MM.1S (cell line): Measurements from ENCODE around the gene ARFGEF2.

Experiments used
- DNase-seq: peaks from one replicate; pipeline ENCODE4 v3.0.0-alpha.2; 2015
- H2AFZ ChIP-seq: fragments of 300-600 bp; sonication (generic); 2 replicates; pipeline ENCODE4 v1.6.0; 2016; ENCODE audit warnings: antibody characterized with exemption, low read length
- H3F3A ChIP-seq: fragments of 300-600 bp; sonication (generic); 2 replicates; pipeline ENCODE4 v1.6.1; 2016; ENCODE audit warnings: mild to moderate bottlenecking, antibody characterized with exemption, low read length, moderate library complexity, mixed read lengths; ENCODE audit not compliant: insufficient read depth
- H3K27ac ChIP-seq: fragments of 300-600 bp; sonication (generic); 2 replicates; pipeline ENCODE4 v1.5.1; 2016; ENCODE audit warnings: mild to moderate bottlenecking, low read length
- H3K27me3 ChIP-seq: fragments of 300-600 bp; sonication (generic); replicated peaks from 2 replicates; pipeline ENCODE4 v1.6.0; 2016; ENCODE audit warnings: low read length; ENCODE audit not compliant: insufficient read depth
- H3K36me3 ChIP-seq: fragments of 300-600 bp; sonication (generic); replicated peaks from 2 replicates; pipeline ENCODE4 v1.6.1; 2016; ENCODE audit warnings: mild to moderate bottlenecking, low read length, mixed read lengths; ENCODE audit not compliant: insufficient read depth
- H3K4me1 ChIP-seq: fragments of 300-600 bp; sonication (generic); 2 replicates; pipeline ENCODE4 v1.6.1; 2016; ENCODE audit warnings: low read length, mixed read lengths
- H3K4me2 ChIP-seq: fragments of 300-600 bp; sonication (generic); 2 replicates; pipeline ENCODE4 v1.6.0; 2016; ENCODE audit warnings: low read depth, low read length
- H3K4me3 ChIP-seq: fragments of 300-600 bp; sonication (generic); 2 replicates; pipeline ENCODE4 v1.5.1; 2016; ENCODE audit warnings: low read length, mixed read lengths
- H3K79me2 ChIP-seq: fragments of 300-600 bp; sonication (generic); 2 replicates; pipeline ENCODE4 v1.6.1; 2016; ENCODE audit warnings: mixed run types, low read length, mixed read lengths
- H3K9ac ChIP-seq: fragments of 300-600 bp; sonication (generic); 2 replicates; pipeline ENCODE4 v1.6.1; 2016; ENCODE audit warnings: low read length, mixed read lengths
- H3K9me2 ChIP-seq: fragments of 300-600 bp; sonication (generic); replicated peaks from 2 replicates; pipeline ENCODE4 v1.6.1; 2016; ENCODE audit warnings: mild to moderate bottlenecking, low read length, mixed read lengths; ENCODE audit not compliant: insufficient read depth
- H3K9me3 ChIP-seq: fragments of 300-600 bp; sonication (generic); replicated peaks from 2 replicates; pipeline ENCODE4 v1.6.1; 2016; ENCODE audit warnings: mild to moderate bottlenecking, low read length, mixed read lengths; ENCODE audit not compliant: insufficient read depth
- H4K20me1 ChIP-seq: fragments of 300-600 bp; sonication (generic); 2 replicates; pipeline ENCODE4 v1.6.1; 2016; ENCODE audit warnings: mild to moderate bottlenecking, low read length, moderate library complexity, mixed read lengths; ENCODE audit not compliant: insufficient read depth
- CTCF ChIP-seq: fragments of 300-600 bp; sonication (generic); IDR thresholded peaks from 2 replicates; pipeline ENCODE4 v1.5.1; 2016; ENCODE audit warnings: antibody characterized with exemption, low read length, mixed read lengths
- EZH2 ChIP-seq: fragments of 300-600 bp; sonication (generic); optimal IDR thresholded peaks from 2 replicates; pipeline ENCODE3; 2017; ENCODE audit warnings: low read depth, mild to moderate bottlenecking, antibody characterized with exemption, low read length, mixed read lengths
- EZH2phosphoT487 ChIP-seq: fragments of 300-600 bp; sonication (generic); IDR thresholded peaks from 2 replicates; pipeline ENCODE4 v1.6.1; 2018; ENCODE audit warnings: antibody characterized with exemption, low read length

The ARFGEF2 gene

GRCh38 chr20:48951041-48951440, 29.5 kb downstream of the ARFGEF2 start:
- Histone ChIP-seq H3K4me1 (no peaks in the 10 kb centered on the region), H3K9me3 (no peaks in the 10 kb centered on the region), H3K9me2 (no peaks in the 10 kb centered on the region), H3K79me2 (peaks cover 48% of the 10 kb centered on the region), H2AFZ (no peak overlapping the region), H3F3A (no peaks in the 10 kb centered on the region), H3K4me3 (no peak overlapping the region), H3K36me3 (peaks cover 20% of the 10 kb centered on the region), H4K20me1 (0 out of 2 replicates have a peak, but pooled peaks cover 3% of the 10 kb centered on the region), H3K9ac (no peak overlapping the region), H3K4me2 (no peak overlapping the region), H3K27me3 (no peaks in the 10 kb centered on the region), H3K27ac (no peak overlapping the region)
- no peak for DNase-seq
- TF ChIP-seq CTCF (no peak), EZH2 (no peak), EZH2phosphoT487 (no peak)

DNA sequence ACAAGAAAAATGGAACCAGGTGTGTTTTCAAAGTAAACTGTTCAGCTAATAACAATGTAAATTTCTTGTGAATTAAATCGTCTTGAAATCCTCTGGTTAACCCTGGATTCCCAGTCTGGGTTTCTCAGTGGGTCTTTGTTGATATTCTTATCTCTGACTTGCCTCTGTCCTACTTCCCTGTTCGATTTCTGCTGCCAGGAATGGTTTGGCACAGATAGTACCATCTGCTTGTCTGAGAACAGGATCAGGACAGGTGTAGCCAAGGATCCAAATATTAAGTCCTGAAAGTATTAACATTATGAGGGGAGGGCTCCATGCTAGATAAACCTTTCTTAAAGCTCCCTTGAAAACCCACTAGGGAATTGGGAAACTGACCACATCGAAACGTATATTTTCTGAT, 30.1 kb downstream of the ARFGEF2 start:
- Histone ChIP-seq H3F3A (no peaks in the 10 kb centered on the region), H3K4me1 (no peaks in the 10 kb centered on the region), H3K79me2 (peaks cover 47% of the 10 kb centered on the region), H2AFZ (no peak overlapping the region), H3K27me3 (no peaks in the 10 kb centered on the region), H3K9ac (no peak overlapping the region), H3K9me3 (no peaks in the 10 kb centered on the region), H3K36me3 (peaks cover 20% of the 10 kb centered on the region), H3K4me3 (no peak overlapping the region), H3K27ac (no peak overlapping the region), H3K9me2 (no peaks in the 10 kb centered on the region), H4K20me1 (0 out of 2 replicates have a peak, but pooled peaks cover 3% of the 10 kb centered on the region), H3K4me2 (no peak overlapping the region)
- TF ChIP-seq EZH2 = no peak
- no peak for TF ChIP-seq EZH2phosphoT487
- TF ChIP-seq CTCF = no peak
- no peak for DNase-seq

DNA sequence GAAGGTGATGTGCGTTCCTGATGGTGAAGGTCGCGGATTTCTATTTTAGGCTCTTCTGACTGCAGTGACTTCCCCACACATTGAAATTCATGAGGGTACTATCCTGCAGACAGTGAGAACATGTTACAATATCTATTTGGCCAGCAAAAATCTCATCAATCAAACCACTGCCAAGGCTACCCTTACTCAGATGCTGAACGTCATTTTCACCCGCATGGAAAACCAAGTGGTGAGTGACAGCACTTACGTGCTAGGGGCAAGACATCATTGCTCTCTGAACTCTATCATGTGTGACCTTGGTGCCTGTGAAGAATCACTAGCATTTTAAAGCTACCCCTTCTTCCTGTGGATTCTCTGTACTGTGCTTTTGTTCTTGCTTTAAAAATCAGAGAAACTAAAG, 31.1 kb downstream of the ARFGEF2 start:
- Histone ChIP-seq H3F3A (no peaks in the 10 kb centered on the region), H2AFZ (no peak overlapping the region), H3K79me2 (peaks cover 43% of the 10 kb centered on the region), H4K20me1 (0 out of 2 replicates have a peak, but pooled peaks cover 3% of the 10 kb centered on the region), H3K36me3 (peaks cover 26% of the 10 kb centered on the region), H3K9ac (no peak overlapping the region), H3K27me3 (no peaks in the 10 kb centered on the region), H3K4me2 (no peak overlapping the region), H3K9me2 (no peaks in the 10 kb centered on the region), H3K27ac (no peak overlapping the region), H3K9me3 (no peaks in the 10 kb centered on the region), H3K4me3 (no peak overlapping the region), H3K4me1 (no peaks in the 10 kb centered on the region)
- DNase-seq = no peak
- TF ChIP-seq EZH2 = no peak
- no peak for TF ChIP-seq EZH2phosphoT487
- no peak for TF ChIP-seq CTCF
